NB4 (cell line): ENCODE data around the gene FBXO41.

Source experiments
- CTCF ChIP-seq: IDR thresholded peaks from one replicate; pipeline ENCODE4 v1.5.1; 2012; ENCODE audit warnings: low read depth, low read length
- MYC ChIP-seq: IDR thresholded peaks from 2 replicates; pipeline ENCODE4 v1.6.1; 2011; ENCODE audit warnings: low read depth, low read length
- POLR2A ChIP-seq: IDR thresholded peaks from 2 replicates; pipeline ENCODE4 v1.6.1; 2011; ENCODE audit warnings: mild to moderate bottlenecking; ENCODE audit not compliant: insufficient read length; ENCODE audit errors: extremely low read depth

- TF ChIP-seq CTCF (no peak), MYC (no peak), POLR2A (no peak)
These were observed 48.8 kb downstream of the FBXO41 start for GRCh38 chr2:73235315-73236028.
